ENCODE data around the gene SIRPA. TPM values are rescaled to one million over a fixed set of nuclear protein-coding genes. Genes with fewer than 3 reads are reported as not detected.
A peak's percentile ranks its signal among the peaks of the same experiment; 100 is the strongest.

SIRPA gene
- total RNA-seq, 2 donors from 2014 or later: 5.1 to 6.3 TPM

DNA sequence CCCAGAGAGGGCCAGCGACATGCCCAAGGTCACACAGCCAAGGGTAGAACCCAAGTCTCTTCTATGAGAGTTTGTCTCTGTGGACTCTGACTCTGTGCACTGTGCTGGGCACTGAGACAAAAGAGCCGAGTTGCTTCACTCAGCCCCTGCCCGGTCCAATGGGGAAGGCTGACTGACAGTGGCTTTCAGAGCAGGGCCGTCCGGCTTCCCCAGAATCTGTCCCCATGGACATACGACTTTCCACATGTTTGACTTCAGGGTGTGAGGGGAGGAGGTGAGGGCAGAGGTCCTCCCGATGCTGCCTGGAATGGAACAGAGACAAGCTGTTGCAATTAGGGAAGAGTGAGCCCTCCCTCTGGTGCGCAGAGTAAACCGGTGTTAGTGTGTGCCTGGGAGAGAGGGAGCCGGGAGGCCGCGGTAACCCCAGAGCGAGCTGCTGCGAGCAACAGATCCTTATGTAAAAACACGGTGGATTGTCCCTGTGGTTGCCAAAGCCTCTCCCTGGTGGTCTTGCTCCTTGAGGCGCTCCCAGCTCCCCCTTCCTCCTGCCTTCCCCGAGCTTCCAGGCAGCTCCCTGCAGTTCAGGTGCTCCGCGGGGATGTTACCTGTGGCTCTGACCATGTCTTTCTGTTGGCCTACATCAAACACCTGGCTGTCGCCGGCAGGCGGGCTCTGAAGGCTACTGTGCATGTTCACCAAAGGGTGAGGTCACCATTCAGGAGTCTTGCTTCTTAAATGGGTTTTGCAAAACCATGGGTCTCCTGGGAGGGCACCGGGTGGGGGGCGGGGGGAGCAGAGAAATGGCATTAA is 672 bp downstream of the SIRPA start:
- Histone ChIP-seq H3K4me1 (ENCODE audit: control insufficient read depth, insufficient read depth, low read length) (peaks cover 5% of the 10 kb centered on the region), H3K9ac (ENCODE audit: extremely low read depth, low read length, poor library complexity, severe bottlenecking) (no peak overlapping the region), H3K27me3 (ENCODE audit: control insufficient read depth, insufficient read depth, low read length, poor library complexity, severe bottlenecking) (peaks cover 26% of the 10 kb centered on the region), H3K27ac (ENCODE audit: low read depth, low read length) (no peak overlapping the region), H3K4me3 (ENCODE audit: low read length) (peak overlapping the region; percentile 74), H3K36me3 (ENCODE audit: control insufficient read depth, insufficient read depth, low read length) (no peaks in the 10 kb centered on the region), H3K9me3 (ENCODE audit: control insufficient read depth, low read length) (no peaks in the 10 kb centered on the region)
- Mint-ChIP-seq H3K27me3 (ENCODE audit: insufficient read depth) (peaks cover 40% of the 10 kb centered on the region), H3K4me1 (peaks cover 39% of the 10 kb centered on the region), H3K27ac (peak overlapping the region; percentile 5), H3K36me3 (ENCODE audit: low read depth) (no peaks in the 10 kb centered on the region), H3K9me3 (no peaks in the 10 kb centered on the region), H3K4me3 (peak overlapping the region; percentile 62)
- TF ChIP-seq, protein P1, sequence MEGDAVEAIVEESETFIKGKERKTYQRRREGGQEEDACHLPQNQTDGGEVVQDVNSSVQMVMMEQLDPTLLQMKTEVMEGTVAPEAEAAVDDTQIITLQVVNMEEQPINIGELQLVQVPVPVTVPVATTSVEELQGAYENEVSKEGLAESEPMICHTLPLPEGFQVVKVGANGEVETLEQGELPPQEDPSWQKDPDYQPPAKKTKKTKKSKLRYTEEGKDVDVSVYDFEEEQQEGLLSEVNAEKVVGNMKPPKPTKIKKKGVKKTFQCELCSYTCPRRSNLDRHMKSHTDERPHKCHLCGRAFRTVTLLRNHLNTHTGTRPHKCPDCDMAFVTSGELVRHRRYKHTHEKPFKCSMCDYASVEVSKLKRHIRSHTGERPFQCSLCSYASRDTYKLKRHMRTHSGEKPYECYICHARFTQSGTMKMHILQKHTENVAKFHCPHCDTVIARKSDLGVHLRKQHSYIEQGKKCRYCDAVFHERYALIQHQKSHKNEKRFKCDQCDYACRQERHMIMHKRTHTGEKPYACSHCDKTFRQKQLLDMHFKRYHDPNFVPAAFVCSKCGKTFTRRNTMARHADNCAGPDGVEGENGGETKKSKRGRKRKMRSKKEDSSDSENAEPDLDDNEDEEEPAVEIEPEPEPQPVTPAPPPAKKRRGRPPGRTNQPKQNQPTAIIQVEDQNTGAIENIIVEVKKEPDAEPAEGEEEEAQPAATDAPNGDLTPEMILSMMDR (conservative IDR thresholded peaks at IDR 0.05): no peak
- DNase-seq: peak; percentile 78
- 21 to 26% methylated on average over 9 to 24 of the region's 24 CpGs for WGBS, 2 experiments (ENCODE audit: insufficient coverage in 1 of 2, insufficient read length in 1 of 2)

DNA sequence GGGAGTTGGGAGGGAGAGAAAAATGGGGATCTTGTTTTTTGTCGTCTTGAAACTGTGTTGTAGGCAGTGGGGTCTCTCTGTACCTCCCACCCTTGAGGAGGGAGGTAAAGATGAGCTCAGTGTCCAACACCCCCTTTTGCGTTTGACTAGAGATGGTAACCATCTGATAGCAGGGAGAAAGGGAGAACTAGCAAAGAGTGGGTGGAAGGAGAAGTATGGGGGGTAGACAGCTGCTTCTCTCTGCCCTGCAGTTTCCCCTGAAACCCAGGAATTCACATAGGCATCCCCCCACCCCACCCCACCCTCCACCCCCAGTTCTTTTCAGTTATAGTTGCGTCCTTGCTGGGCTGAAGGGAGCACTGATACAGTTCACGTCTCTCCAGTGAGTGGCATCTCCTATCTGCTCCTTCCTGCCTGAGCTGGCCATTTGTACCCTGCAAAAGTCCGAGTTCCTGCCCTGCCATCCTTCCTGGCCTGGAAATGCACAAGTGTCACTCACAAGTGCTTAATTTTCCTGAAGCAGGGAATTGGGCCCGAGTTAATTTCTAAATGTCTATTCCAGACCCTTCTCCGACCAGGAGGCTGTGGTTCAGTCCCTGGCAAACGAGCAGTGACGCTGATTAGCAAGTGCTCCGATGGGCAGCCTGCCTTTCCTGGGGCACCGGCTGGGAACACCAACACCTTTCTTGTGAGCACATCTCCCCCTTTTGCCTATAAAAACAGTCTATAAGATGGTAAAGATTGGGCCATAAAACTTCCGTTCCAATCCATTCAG is 1.5 kb downstream of the SIRPA start:
- no peaks in the 10 kb centered on the region for H3K36me3 Mint-ChIP-seq (ENCODE audit: low read depth)
- H3K9ac ChIP-seq (ENCODE audit: extremely low read depth, low read length, poor library complexity, severe bottlenecking): no peak overlapping the region
- WGBS, 2 experiments (ENCODE audit: insufficient coverage in 1 of 2, insufficient read length in 1 of 2): 83 to 88% methylated on average over 8 to 12 of the region's 12 CpGs
- H3K27me3 Mint-ChIP-seq (ENCODE audit: insufficient read depth): peaks cover 37% of the 10 kb centered on the region
- peak overlapping the region; percentile 74 for H3K4me3 ChIP-seq (ENCODE audit: low read length)
- peaks cover 5% of the 10 kb centered on the region for H3K4me1 ChIP-seq (ENCODE audit: control insufficient read depth, insufficient read depth, low read length)
- H3K4me3 Mint-ChIP-seq: peak overlapping the region; percentile 62
- no peak overlapping the region for H3K27ac Mint-ChIP-seq
- TF ChIP-seq, protein P1 (conservative IDR thresholded peaks at IDR 0.05): no peak
- no peak overlapping the region for H3K27ac ChIP-seq (ENCODE audit: low read depth, low read length)
- no peak for DNase-seq
- peaks cover 26% of the 10 kb centered on the region for H3K27me3 ChIP-seq (ENCODE audit: control insufficient read depth, insufficient read depth, low read length, poor library complexity, severe bottlenecking)
- no peaks in the 10 kb centered on the region for H3K36me3 ChIP-seq (ENCODE audit: control insufficient read depth, insufficient read depth, low read length)
- no peaks in the 10 kb centered on the region for H3K9me3 ChIP-seq (ENCODE audit: control insufficient read depth, low read length)
- H3K4me1 Mint-ChIP-seq: peaks cover 31% of the 10 kb centered on the region
- H3K9me3 Mint-ChIP-seq: no peaks in the 10 kb centered on the region

DNA sequence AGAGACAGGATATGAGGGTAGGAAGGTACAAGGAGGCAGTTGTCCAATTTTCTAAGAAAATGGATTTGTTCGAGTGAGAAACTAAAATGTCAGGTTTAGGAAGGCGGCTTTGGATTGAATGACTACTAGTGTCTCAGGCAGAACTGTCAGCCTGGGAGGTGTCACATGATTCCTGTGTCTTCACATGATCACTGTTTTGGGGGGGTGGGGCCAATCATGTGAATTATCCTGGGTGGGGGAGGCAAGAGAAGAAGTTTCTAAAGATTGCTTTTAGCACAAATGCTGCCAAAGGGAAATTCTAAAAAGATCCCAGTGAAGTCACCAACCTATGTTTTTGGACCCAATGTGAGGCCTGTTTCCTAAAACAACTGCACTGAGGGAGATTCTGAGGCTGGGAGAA is 2.3 kb downstream of the SIRPA start:
- H3K9ac ChIP-seq (ENCODE audit: extremely low read depth, low read length, poor library complexity, severe bottlenecking): no peak overlapping the region
- H3K36me3 Mint-ChIP-seq (ENCODE audit: low read depth): no peaks in the 10 kb centered on the region
- peak overlapping the region; percentile 44 for H3K27ac Mint-ChIP-seq
- no peak overlapping the region for H3K4me3 ChIP-seq (ENCODE audit: low read length)
- no peaks in the 10 kb centered on the region for H3K36me3 ChIP-seq (ENCODE audit: control insufficient read depth, insufficient read depth, low read length)
- no peak for DNase-seq
- no peak overlapping the region for H3K27ac ChIP-seq (ENCODE audit: low read depth, low read length)
- H3K4me1 Mint-ChIP-seq: peaks cover 24% of the 10 kb centered on the region
- no peak overlapping the region for H3K4me3 Mint-ChIP-seq
- no peaks in the 10 kb centered on the region for H3K9me3 Mint-ChIP-seq
- H3K9me3 ChIP-seq (ENCODE audit: control insufficient read depth, low read length): no peaks in the 10 kb centered on the region
- peaks cover 33% of the 10 kb centered on the region for H3K27me3 Mint-ChIP-seq (ENCODE audit: insufficient read depth)
- TF ChIP-seq, protein P1 (conservative IDR thresholded peaks at IDR 0.05): no peak
- peaks cover 23% of the 10 kb centered on the region for H3K27me3 ChIP-seq (ENCODE audit: control insufficient read depth, insufficient read depth, low read length, poor library complexity, severe bottlenecking)
- 84 to 94% methylated on average over 2 of the region's 2 CpGs for WGBS, 2 experiments (ENCODE audit: insufficient coverage in 1 of 2, insufficient read length in 1 of 2)
- peaks cover 5% of the 10 kb centered on the region for H3K4me1 ChIP-seq (ENCODE audit: control insufficient read depth, insufficient read depth, low read length)

Data from endodermal cell (in vitro differentiated cells).